HepG2 (cell line): Measurements from ENCODE around the gene RPL31. TPM values are rescaled to one million over a fixed set of nuclear protein-coding genes. Genes with fewer than 3 reads are reported as not detected.

ENCODE experiments used
- FOXO4 ChIP-seq: sonication (generic); formaldehyde crosslinking; conservative IDR thresholded peaks from 2 replicates; pipeline ENCODE4 v1.8.1; 2023; ENCODE audit warnings: missing genetic modification reagents
- IRF2 ChIP-seq: IDR thresholded peaks from 2 replicates; pipeline ENCODE4 v1.6.1; 2018; ENCODE audit warnings: missing genetic modification reagents, missing compliant biosample characterization
- JUN ChIP-seq: sonication (generic); formaldehyde crosslinking; IDR thresholded peaks from 2 replicates; pipeline ENCODE4 v1.4.0; 2020; ENCODE audit warnings: mild to moderate bottlenecking, missing genetic modification reagents
- KLF15 ChIP-seq: sonication (generic); formaldehyde crosslinking; IDR thresholded peaks from 2 replicates; pipeline ENCODE4 v1.8.1; 2023; ENCODE audit warnings: borderline replicate concordance, mild to moderate bottlenecking, inconsistent platforms, missing genetic modification reagents, mixed read lengths
- POLR2G ChIP-seq: fragments of 200-400 bp; formaldehyde crosslinking; IDR thresholded peaks from 2 replicates; pipeline ENCODE4 v1.6.1; 2018; ENCODE audit warnings: mild to moderate bottlenecking, low read depth, low read length, moderate library complexity
- RAD51 ChIP-seq: fragments of 450-650 bp; IDR thresholded peaks from 2 replicates; pipeline ENCODE4 v1.6.1; 2016; ENCODE audit warnings: borderline replicate concordance
- SAP130 ChIP-seq: IDR thresholded peaks from 2 replicates; pipeline ENCODE4 v1.6.1; 2016; ENCODE audit warnings: low read depth
- SKI ChIP-seq: fragments of 450-650 bp; IDR thresholded peaks from one replicate; pipeline ENCODE4 v1.6.1; 2018; ENCODE audit warnings: mild to moderate bottlenecking; ENCODE audit not compliant: partially characterized antibody
- SOX5 ChIP-seq: IDR thresholded peaks from 2 replicates; pipeline ENCODE4 v1.6.1; 2016; ENCODE audit warnings: borderline replicate concordance
- SRSF1 ChIP-seq: fragments of 200-400 bp; formaldehyde crosslinking; optimal IDR thresholded peaks from 2 replicates; pipeline ENCODE3; 2017; ENCODE audit warnings: mild to moderate bottlenecking, low read depth, low read length, moderate library complexity
- SRY ChIP-seq: sonication (generic); formaldehyde crosslinking; IDR thresholded peaks from 2 replicates; pipeline ENCODE4 v1.8.0; 2022; ENCODE audit warnings: mild to moderate bottlenecking, missing genetic modification reagents
- TEAD2 ChIP-seq: sonication (generic); formaldehyde crosslinking; IDR thresholded peaks from 2 replicates; pipeline ENCODE4 v1.9.0; 2021; ENCODE audit warnings: missing genetic modification reagents
- TEF ChIP-seq: sonication (generic); formaldehyde crosslinking; IDR thresholded peaks from 2 replicates; pipeline ENCODE4 v1.5.0; 2020; ENCODE audit warnings: missing genetic modification reagents
- THAP7 ChIP-seq: sonication (generic); formaldehyde crosslinking; IDR thresholded peaks from 2 replicates; pipeline ENCODE4 v1.8.1; 2023; ENCODE audit warnings: mild to moderate bottlenecking, missing genetic modification reagents
- ZFAT ChIP-seq: sonication (generic); formaldehyde crosslinking; conservative IDR thresholded peaks from 2 replicates; pipeline ENCODE4 v1.8.1; 2023; ENCODE audit warnings: missing genetic modification reagents, inconsistent platforms
- ZNF430 ChIP-seq: sonication (generic); formaldehyde crosslinking; IDR thresholded peaks from 2 replicates; pipeline ENCODE4 v1.9.0; 2021; ENCODE audit warnings: mild to moderate bottlenecking, missing genetic modification reagents
- ZNF512B ChIP-seq: sonication (generic); formaldehyde crosslinking; IDR thresholded peaks from 2 replicates; pipeline ENCODE4 v1.5.1; 2020; ENCODE audit warnings: missing genetic modification reagents, mild to moderate bottlenecking, borderline replicate concordance
- ZNF598 ChIP-seq: sonication (generic); formaldehyde crosslinking; IDR thresholded peaks from 2 replicates; pipeline ENCODE4 v1.5.1; 2020; ENCODE audit warnings: mild to moderate bottlenecking, missing genetic modification reagents, borderline replicate concordance
- ZNF891 ChIP-seq: sonication (generic); formaldehyde crosslinking; IDR thresholded peaks from 2 replicates; pipeline ENCODE4 v1.5.0; 2020; ENCODE audit warnings: mild to moderate bottlenecking, missing genetic modification reagents
- polyA plus RNA-seq, 8 experiments: library from polyadenylated mRNA; depleted of rRNA in 3 of 8; stranded (reverse) in 7 of 8; unstranded in 1 of 8; fragments of >200 nt; fragmentation: Illumina TruSeq in 4 of 8; extraction: Trizol in 4 of 8; gene quantifications; 2 replicates each; pipeline versions ENCODE4 v1.2.1 to v1.2.3, GENCODE V29; 2011 to 2016; ENCODE audit warnings: low read depth in 4 of 8, missing spikeins in 1 of 8, mixed read lengths in 1 of 8; ENCODE audit not compliant: insufficient read depth in 1 of 8
- total RNA-seq, 5 experiments: library from RNA; depleted of rRNA; stranded (reverse); fragments of >200 nt; fragmentation: Illumina TruSeq; extraction: Trizol; gene quantifications; 2 replicates each; pipeline ENCODE4 v1.2.3, GENCODE V29; 2016; ENCODE audit warnings: low read depth in 1 of 5
- TF ChIP-seq, protein P1 (sequence below): IDR thresholded peaks from 2 replicates; pipeline ENCODE4 v1.6.1; 2016; ENCODE audit warnings: mild to moderate bottlenecking
- TF ChIP-seq, protein P2 (sequence below): sonication (generic); formaldehyde crosslinking; IDR thresholded peaks from 2 replicates; pipeline ENCODE4 v1.8.0; 2023; ENCODE audit warnings: mild to moderate bottlenecking, missing genetic modification reagents

RPL31 gene
- total and polyA plus RNA-seq, 2 of the 13 experiments (the other 11 are each of a cell fraction or from before 2014, with no cell fraction given), result 3,331 to 3,582 TPM

DNA sequence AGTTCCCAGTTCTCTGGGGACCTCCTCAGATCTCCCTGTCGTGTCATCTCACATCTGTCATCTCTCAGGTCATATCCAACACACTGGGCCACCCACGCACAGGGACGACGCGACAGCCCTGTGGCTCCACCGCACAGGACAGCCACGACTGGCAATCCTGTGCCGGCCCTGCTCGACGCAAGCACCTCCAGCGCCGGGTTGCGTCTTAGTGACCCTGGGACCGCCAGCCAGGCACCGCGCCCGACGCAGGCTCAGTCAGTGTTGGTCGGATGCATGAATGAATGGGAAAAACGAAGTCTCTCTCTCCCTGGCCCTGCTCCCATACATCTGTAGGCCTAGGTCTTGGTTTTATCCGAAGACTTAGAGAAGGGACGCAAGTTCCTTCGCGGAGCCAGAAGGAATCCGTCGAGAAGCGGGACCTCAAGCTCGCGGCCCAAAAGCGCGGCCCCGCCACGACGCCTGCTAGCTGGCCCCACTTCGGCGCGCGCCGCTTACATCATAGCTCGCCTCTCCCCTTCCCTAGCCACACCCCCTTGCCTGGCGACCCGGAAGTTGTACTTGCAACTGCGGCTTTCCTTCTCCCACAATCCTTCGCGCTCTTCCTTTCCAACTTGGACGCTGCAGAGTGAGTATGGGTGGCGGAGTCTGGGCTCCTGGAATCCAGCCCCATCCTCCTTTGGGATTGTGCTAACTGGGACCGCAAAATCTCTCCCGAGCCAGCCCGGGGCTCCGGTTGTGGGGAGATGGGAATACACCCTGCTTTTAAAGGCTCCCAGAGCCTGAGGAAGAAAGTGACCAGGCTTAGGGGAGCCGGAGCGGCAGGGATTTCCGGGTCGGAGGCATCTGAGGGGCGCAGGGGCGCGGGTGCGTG, at the start of gene RPL31 (continued):
- peak; percentile 96 for TF ChIP-seq SRSF1
- TF ChIP-seq SAP130 (CRISPR knock-in tag), result peak; percentile 98
- TF ChIP-seq, protein P1, sequence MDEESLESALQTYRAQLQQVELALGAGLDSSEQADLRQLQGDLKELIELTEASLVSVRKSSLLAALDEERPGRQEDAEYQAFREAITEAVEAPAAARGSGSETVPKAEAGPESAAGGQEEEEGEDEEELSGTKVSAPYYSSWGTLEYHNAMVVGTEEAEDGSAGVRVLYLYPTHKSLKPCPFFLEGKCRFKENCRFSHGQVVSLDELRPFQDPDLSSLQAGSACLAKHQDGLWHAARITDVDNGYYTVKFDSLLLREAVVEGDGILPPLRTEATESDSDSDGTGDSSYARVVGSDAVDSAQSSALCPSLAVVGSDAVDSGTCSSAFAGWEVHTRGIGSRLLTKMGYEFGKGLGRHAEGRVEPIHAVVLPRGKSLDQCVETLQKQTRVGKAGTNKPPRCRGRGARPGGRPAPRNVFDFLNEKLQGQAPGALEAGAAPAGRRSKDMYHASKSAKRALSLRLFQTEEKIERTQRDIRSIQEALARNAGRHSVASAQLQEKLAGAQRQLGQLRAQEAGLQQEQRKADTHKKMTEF (CRISPR knock-in tag), result peak; percentile 99
- peak; percentile 99 for TF ChIP-seq SRY (CRISPR knock-in tag)
- TF ChIP-seq ZNF512B, result peak; percentile 64; the same call in 1 of the 2 replicates
- TF ChIP-seq, protein P2, sequence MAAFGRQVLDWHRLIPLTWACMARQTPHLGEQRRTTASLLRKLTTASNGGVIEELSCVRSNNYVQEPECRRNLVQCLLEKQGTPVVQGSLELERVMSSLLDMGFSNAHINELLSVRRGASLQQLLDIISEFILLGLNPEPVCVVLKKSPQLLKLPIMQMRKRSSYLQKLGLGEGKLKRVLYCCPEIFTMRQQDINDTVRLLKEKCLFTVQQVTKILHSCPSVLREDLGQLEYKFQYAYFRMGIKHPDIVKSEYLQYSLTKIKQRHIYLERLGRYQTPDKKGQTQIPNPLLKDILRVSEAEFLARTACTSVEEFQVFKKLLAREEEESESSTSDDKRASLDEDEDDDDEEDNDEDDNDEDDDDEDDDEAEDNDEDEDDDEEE (CRISPR knock-in tag), result peak; percentile 99
- peak; percentile 94 for TF ChIP-seq ZNF598 (CRISPR knock-in tag)
- TF ChIP-seq POLR2G, result peak; percentile 100
- peak; percentile 69 for TF ChIP-seq TEF (CRISPR knock-in tag)
- peak; percentile 84 for TF ChIP-seq SOX5 (CRISPR knock-in tag)
- peak; percentile 99 for TF ChIP-seq FOXO4 (CRISPR knock-in tag)
- TF ChIP-seq JUN (CRISPR knock-in tag), result peak; percentile 96
- TF ChIP-seq KLF15 (CRISPR knock-in tag), result peak; percentile 96
- TF ChIP-seq ZFAT, result peak; percentile 93; the same call in 1 of the 2 replicates
- peak; percentile 89; the same call in 1 of the 2 replicates for TF ChIP-seq TEAD2 (CRISPR knock-in tag)
- TF ChIP-seq ZNF430, result peak; percentile 96
- peak; percentile 99 for TF ChIP-seq IRF2 (CRISPR knock-in tag)
- TF ChIP-seq THAP7 (CRISPR knock-in tag), result peak; percentile 88
- peak; percentile 70 for TF ChIP-seq SKI
- TF ChIP-seq ZNF891 (CRISPR knock-in tag), result peak; percentile 96
- TF ChIP-seq RAD51, result no peak
